T-helper 17 cell (primary cell): ENCODE data around the gene TMEM232. TPM values are rescaled to one million over a fixed set of nuclear protein-coding genes. Genes with fewer than 3 reads are reported as not detected.

Experiments
- ATAC-seq: fragments of 150-1000 bp; cut with Tn5 transposase; 2 replicates; pipeline ENCODE4 v1.10.0; 2021; ENCODE audit warnings: mild to moderate bottlenecking, moderate library complexity
- DNase-seq, 3 donors: peaks; one replicate each; pipeline versions ENCODE4 v3.0.0 to v3.0.0-alpha.2; 2020 to 2021
- H3K9me3 ChIP-seq: one replicate; pipeline ENCODE4 v1.7.0; 2013; ENCODE audit warnings: low read length, mild to moderate bottlenecking; ENCODE audit not compliant: control insufficient read depth, poor library complexity, severe bottlenecking
- H3K27ac Mint-ChIP-seq: one replicate; pipeline ENCODE4 v1.8.0; 2022; ENCODE audit warnings: mild to moderate bottlenecking, moderate library complexity, mixed read lengths
- H3K27me3 Mint-ChIP-seq: one replicate; pipeline ENCODE4 v1.8.0; 2022; ENCODE audit warnings: mixed read lengths
- H3K36me3 Mint-ChIP-seq: one replicate; pipeline ENCODE4 v1.8.0; 2022; ENCODE audit warnings: low read depth, mixed read lengths
- H3K4me1 Mint-ChIP-seq: one replicate; pipeline ENCODE4 v1.8.0; 2022; ENCODE audit warnings: mild to moderate bottlenecking, mixed read lengths
- H3K4me3 Mint-ChIP-seq: one replicate; pipeline ENCODE4 v1.8.0; 2022; ENCODE audit warnings: mild to moderate bottlenecking, moderate library complexity, mixed read lengths
- total RNA-seq, 4 donors: library from RNA in 2 of 4; stranded (reverse) in 2 of 4; gene quantifications; one replicate each; pipeline ENCODE4 v1.2.3 and lab custom pipeline; 2022 to 2026

TMEM232 gene
- total RNA-seq, 2 donors from 2014 or later: 0.94 to 1.6 TPM

- ATAC-seq (no peak), DNase-seq (no peak)
- no peaks in the 10 kb centered on the region for H3K36me3 Mint-ChIP-seq
- no peak overlapping the region for H3K27ac Mint-ChIP-seq
- H3K4me3 Mint-ChIP-seq: no peak overlapping the region
- H3K4me1 Mint-ChIP-seq: no peaks in the 10 kb centered on the region
- H3K27me3 Mint-ChIP-seq: no peaks in the 10 kb centered on the region
- H3K9me3 ChIP-seq: no peaks in the 10 kb centered on the region
These were observed 216.3 kb downstream of the TMEM232 start for GRCh38 chr5:110510146-110510545.

GRCh38 chr5:110507972-110508371, 218.5 kb downstream of the TMEM232 start:
- Mint-ChIP-seq H3K4me1 (no peaks in the 10 kb centered on the region), H3K4me3 (no peak overlapping the region), H3K27ac (no peak overlapping the region), H3K36me3 (no peaks in the 10 kb centered on the region), H3K27me3 (no peaks in the 10 kb centered on the region)
- no peak for DNase-seq
- H3K9me3 ChIP-seq: no peaks in the 10 kb centered on the region
- no peak for ATAC-seq

GRCh38 chr5:110506378-110506777, 220.1 kb downstream of the TMEM232 start:
- DNase-seq: no peak
- H3K9me3 ChIP-seq: no peaks in the 10 kb centered on the region
- H3K4me1 Mint-ChIP-seq: no peaks in the 10 kb centered on the region
- H3K4me3 Mint-ChIP-seq: no peak overlapping the region
- no peaks in the 10 kb centered on the region for H3K36me3 Mint-ChIP-seq
- no peak overlapping the region for H3K27ac Mint-ChIP-seq
- no peak for ATAC-seq
- no peaks in the 10 kb centered on the region for H3K27me3 Mint-ChIP-seq

GRCh38 chr5:110496276-110496675, 230.2 kb downstream of the TMEM232 start:
- Mint-ChIP-seq H3K27me3 (no peaks in the 10 kb centered on the region), H3K36me3 (no peaks in the 10 kb centered on the region), H3K4me3 (no peak overlapping the region), H3K4me1 (no peaks in the 10 kb centered on the region), H3K27ac (no peak overlapping the region)
- DNase-seq (no peak), ATAC-seq (no peak)
- H3K9me3 ChIP-seq: no peaks in the 10 kb centered on the region

- no peak overlapping the region for H3K27ac Mint-ChIP-seq
These were observed 234.0 kb downstream of the TMEM232 start for GRCh38 chr5:110492446-110492845.

GRCh38 chr5:110478895-110479294, 247.6 kb downstream of the TMEM232 start:
- no peaks in the 10 kb centered on the region for H3K27me3 Mint-ChIP-seq
- no peak overlapping the region for H3K27ac Mint-ChIP-seq
- H3K4me3 Mint-ChIP-seq: no peak overlapping the region
- H3K36me3 Mint-ChIP-seq: no peaks in the 10 kb centered on the region
- DNase-seq: no peak
- no peaks in the 10 kb centered on the region for H3K4me1 Mint-ChIP-seq
- ATAC-seq: no peak
- no peaks in the 10 kb centered on the region for H3K9me3 ChIP-seq

More at GRCh38 chr5:110492446-110492845, 234.0 kb downstream of the TMEM232 start:
- Mint-ChIP-seq H3K27me3 (no peaks in the 10 kb centered on the region), H3K4me1 (no peaks in the 10 kb centered on the region), H3K36me3 (no peaks in the 10 kb centered on the region), H3K4me3 (no peak overlapping the region)
- DNase-seq (no peak), ATAC-seq (no peak)
- H3K9me3 ChIP-seq: no peaks in the 10 kb centered on the region

GRCh38 chr5:110477911-110478310, 248.6 kb downstream of the TMEM232 start:
- no peaks in the 10 kb centered on the region for H3K4me1 Mint-ChIP-seq
- no peak for ATAC-seq

GRCh38 chr5:110476164-110476563, 250.3 kb downstream of the TMEM232 start:
- ATAC-seq (no peak), DNase-seq (no peak)
- H3K9me3 ChIP-seq: no peaks in the 10 kb centered on the region

More at GRCh38 chr5:110477911-110478310, 248.6 kb downstream of the TMEM232 start:
- Mint-ChIP-seq H3K27ac (no peak overlapping the region), H3K27me3 (no peaks in the 10 kb centered on the region), H3K36me3 (no peaks in the 10 kb centered on the region), H3K4me3 (no peak overlapping the region)
- DNase-seq: no peak
- no peaks in the 10 kb centered on the region for H3K9me3 ChIP-seq

GRCh38 chr5:110475529-110475928, 250.9 kb downstream of the TMEM232 start:
- Mint-ChIP-seq H3K36me3 (no peaks in the 10 kb centered on the region), H3K4me1 (no peaks in the 10 kb centered on the region), H3K27ac (no peak overlapping the region), H3K27me3 (no peaks in the 10 kb centered on the region), H3K4me3 (no peak overlapping the region)
- ATAC-seq (no peak), DNase-seq (no peak)
- H3K9me3 ChIP-seq: no peaks in the 10 kb centered on the region

More at GRCh38 chr5:110476164-110476563, 250.3 kb downstream of the TMEM232 start:
- Mint-ChIP-seq H3K36me3 (no peaks in the 10 kb centered on the region), H3K4me1 (no peaks in the 10 kb centered on the region), H3K4me3 (no peak overlapping the region), H3K27ac (no peak overlapping the region), H3K27me3 (no peaks in the 10 kb centered on the region)

- Mint-ChIP-seq H3K4me1 (no peaks in the 10 kb centered on the region), H3K4me3 (no peak overlapping the region), H3K27ac (no peak overlapping the region), H3K27me3 (no peaks in the 10 kb centered on the region), H3K36me3 (no peaks in the 10 kb centered on the region)
- H3K9me3 ChIP-seq: no peaks in the 10 kb centered on the region
- ATAC-seq: no peak
- no peak for DNase-seq
These were observed 257.0 kb downstream of the TMEM232 start for GRCh38 chr5:110469486-110469885.

GRCh38 chr5:110463106-110463505, 263.4 kb downstream of the TMEM232 start:
- Mint-ChIP-seq H3K36me3 (no peaks in the 10 kb centered on the region), H3K4me1 (no peaks in the 10 kb centered on the region)

GRCh38 chr5:110460837-110461236, 265.6 kb downstream of the TMEM232 start:
- no peak for ATAC-seq
- no peak for DNase-seq
- Mint-ChIP-seq H3K4me1 (no peaks in the 10 kb centered on the region), H3K27me3 (no peaks in the 10 kb centered on the region), H3K36me3 (no peaks in the 10 kb centered on the region), H3K4me3 (no peak overlapping the region), H3K27ac (no peak overlapping the region)
- no peaks in the 10 kb centered on the region for H3K9me3 ChIP-seq

More at GRCh38 chr5:110463106-110463505, 263.4 kb downstream of the TMEM232 start:
- H3K9me3 ChIP-seq: no peaks in the 10 kb centered on the region
- Mint-ChIP-seq H3K27me3 (no peaks in the 10 kb centered on the region), H3K27ac (no peak overlapping the region), H3K4me3 (no peak overlapping the region)
- DNase-seq (no peak), ATAC-seq (no peak)

GRCh38 chr5:110458313-110458712, 268.2 kb downstream of the TMEM232 start:
- Mint-ChIP-seq H3K27ac (no peak overlapping the region), H3K4me1 (no peaks in the 10 kb centered on the region), H3K36me3 (no peaks in the 10 kb centered on the region), H3K4me3 (peak overlapping the region; percentile 31), H3K27me3 (no peaks in the 10 kb centered on the region)
- no peak for ATAC-seq
- DNase-seq: no peak
- H3K9me3 ChIP-seq: no peaks in the 10 kb centered on the region

- no peaks in the 10 kb centered on the region for H3K27me3 Mint-ChIP-seq
- no peak overlapping the region for H3K4me3 Mint-ChIP-seq
- H3K27ac Mint-ChIP-seq: no peak overlapping the region
These were observed 283.6 kb downstream of the TMEM232 start for GRCh38 chr5:110442856-110443255.

More at GRCh38 chr5:110442856-110443255, 283.6 kb downstream of the TMEM232 start:
- ATAC-seq (no peak), DNase-seq (no peak)
- Mint-ChIP-seq H3K4me1 (no peaks in the 10 kb centered on the region), H3K36me3 (no peaks in the 10 kb centered on the region)
- H3K9me3 ChIP-seq: no peaks in the 10 kb centered on the region
